ENCODE measurements around the gene INPP5K.

- TF ChIP-seq CTCF (IDR thresholded peaks at IDR 0.05) (no peak), EP300 (IDR thresholded peaks at IDR 0.05) (no peak), POLR2A (IDR thresholded peaks at IDR 0.05) (no peak), POLR2AphosphoS5 (IDR thresholded peaks at IDR 0.05) (no peak)
Measured at GRCh38 chr17:1509290-1509881, 7.0 kb downstream of the INPP5K start.
